CD14-positive monocyte (primary cell): ENCODE results near the gene ABCA6. TPM values are rescaled to one million over a fixed set of nuclear protein-coding genes. Genes with fewer than 3 reads are reported as not detected.

Source experiments
- DNase-seq, 3 donors: peaks; one replicate each; pipeline ENCODE4 v3.0.0-alpha.2; 2011 to 2022
- H2AFZ ChIP-seq: 2 replicates; pipeline ENCODE4 v1.6.0; 2012; ENCODE audit warnings: mild to moderate bottlenecking, low read depth, low read length, inconsistent platforms; ENCODE audit not compliant: insufficient read depth, poor library complexity, severe bottlenecking
- H3K27ac ChIP-seq, 2 donors: 1 replicate in 1 of 2; 2 replicates in 1 of 2; pipeline ENCODE4 v1.5.1; 2012 to 2013; ENCODE audit warnings: low read length in 2 of 2, control low read depth in 1 of 2, inconsistent platforms in 1 of 2, low read depth in 1 of 2, mild to moderate bottlenecking in 1 of 2
- H3K27me3 ChIP-seq, 2 donors: one replicate each; pipeline versions ENCODE4 v1.6.0 to v1.6.1; 2011 to 2013; ENCODE audit warnings: low read length in 2 of 2; ENCODE audit not compliant: control insufficient read depth in 2 of 2, insufficient read depth in 2 of 2
- H3K36me3 ChIP-seq, 2 donors: replicated peaks in 1 of 2; 1 replicate in 1 of 2; 2 replicates in 1 of 2; pipeline versions ENCODE4 v1.5.1 to v1.6.1; 2012 to 2013; ENCODE audit warnings: low read length in 2 of 2, control low read depth in 1 of 2, inconsistent platforms in 1 of 2, mild to moderate bottlenecking in 1 of 2; ENCODE audit not compliant: insufficient read depth in 2 of 2, control insufficient read depth in 1 of 2
- H3K4me1 ChIP-seq, 2 donors: 1 replicate in 1 of 2; 2 replicates in 1 of 2; pipeline versions ENCODE4 v1.5.1 to v1.6.1; 2012 to 2013; ENCODE audit warnings: low read length in 2 of 2, control low read depth in 1 of 2, inconsistent platforms in 1 of 2, mild to moderate bottlenecking in 1 of 2, moderate library complexity in 1 of 2; ENCODE audit not compliant: insufficient read depth in 2 of 2, control insufficient read depth in 1 of 2
- H3K4me2 ChIP-seq: replicated peaks from 2 replicates; pipeline ENCODE3; 2012; ENCODE audit warnings: low read length, moderate library complexity, mild to moderate bottlenecking; ENCODE audit not compliant: poor library complexity, severe bottlenecking; ENCODE audit errors: extremely low read depth
- H3K4me3 ChIP-seq, 3 experiments: fragments of 200-600 bp in 1 of 3; sonication (generic) in 1 of 3; replicated peaks in 1 of 3; 1 replicate in 2 of 3; 2 replicates in 1 of 3; pipeline ENCODE4 v1.5.1; 2011 to 2013; ENCODE audit warnings: low read length in 3 of 3, mild to moderate bottlenecking in 3 of 3, control low read depth in 2 of 3, low read depth in 2 of 3, inconsistent platforms in 1 of 3, moderate library complexity in 1 of 3
- H3K79me2 ChIP-seq: 2 replicates; pipeline ENCODE4 v1.6.0; 2012; ENCODE audit warnings: mild to moderate bottlenecking, control low read depth, inconsistent platforms, low read length, moderate library complexity; ENCODE audit not compliant: insufficient read depth
- H3K9ac ChIP-seq: 2 replicates; pipeline ENCODE4 v1.6.0; 2017; ENCODE audit warnings: low read length, mild to moderate bottlenecking; ENCODE audit not compliant: insufficient read depth, poor library complexity, severe bottlenecking
- H3K9me3 ChIP-seq, 2 donors: replicated peaks in 1 of 2; 1 replicate in 1 of 2; 2 replicates in 1 of 2; pipeline versions ENCODE4 v1.5.1 to v1.6.1; 2012 to 2013; ENCODE audit warnings: low read length in 2 of 2, control low read depth in 1 of 2; ENCODE audit not compliant: control insufficient read depth in 1 of 2, insufficient read depth in 1 of 2
- H4K20me1 ChIP-seq: 2 replicates; pipeline ENCODE4 v1.6.0; 2012; ENCODE audit warnings: mild to moderate bottlenecking, low read length, control low read depth, moderate library complexity; ENCODE audit not compliant: insufficient read depth
- H3K27ac Mint-ChIP-seq, 7 donors: one replicate each; pipeline ENCODE4 v1.8.0; 2020; ENCODE audit warnings: mild to moderate bottlenecking in 7 of 7, mixed read lengths in 7 of 7, moderate library complexity in 6 of 7, inconsistent platforms in 2 of 7
- H3K27me3 Mint-ChIP-seq, 3 donors: one replicate each; pipeline ENCODE4 v1.8.0; 2021 to 2022; ENCODE audit warnings: low read depth in 3 of 3, mild to moderate bottlenecking in 3 of 3, mixed read lengths in 3 of 3, moderate library complexity in 3 of 3, inconsistent platforms in 1 of 3
- H3K36me3 Mint-ChIP-seq, 2 donors: one replicate each; pipeline ENCODE4 v1.8.0; 2020; ENCODE audit warnings: mixed read lengths in 2 of 2, inconsistent platforms in 1 of 2, mild to moderate bottlenecking in 1 of 2
- H3K4me1 Mint-ChIP-seq: one replicate; pipeline ENCODE4 v1.8.0; 2020; ENCODE audit warnings: mild to moderate bottlenecking, mixed read lengths
- H3K4me3 Mint-ChIP-seq, 2 donors: one replicate each; pipeline ENCODE4 v1.8.0; 2020; ENCODE audit warnings: mild to moderate bottlenecking in 2 of 2, mixed read lengths in 2 of 2, moderate library complexity in 1 of 2
- H3K9me3 Mint-ChIP-seq, 7 donors: one replicate each; pipeline ENCODE4 v1.8.0; 2020 to 2022; ENCODE audit warnings: mixed read lengths in 7 of 7, mild to moderate bottlenecking in 6 of 7, moderate library complexity in 6 of 7, inconsistent platforms in 2 of 7
- CTCF ChIP-seq: fragments of 200-600 bp; IDR thresholded peaks from one replicate; pipeline ENCODE4 v1.8.0; 2022; ENCODE audit warnings: antibody characterized with exemption, mild to moderate bottlenecking
- WGBS: methylation state at CpG from one replicate; pipeline ENCODE4 v1.1.5; 2013; ENCODE audit warnings: missing lambda C conversion rate; ENCODE audit not compliant: insufficient coverage; 5-methylcytosine and 5-hydroxymethylcytosine counted together
- intact Hi-C, 2 donors: fragments of 100-400 bp; cut with micrococcal nuclease; formaldehyde crosslinking; loops; one replicate each; pipeline versions ENCODE4 v1.15.0 to v1.15.1; 2023
- polyA plus RNA-seq, 3 donors: library from polyadenylated mRNA; depleted of rRNA in 1 of 3; unstranded in 2 of 3; stranded (reverse) in 1 of 3; fragments of 300-500 nt in 2 of 3; fragments of >200 nt in 1 of 3; fragmentation: Illumina TruSeq in 2 of 3; gene quantifications; 1 replicate in 2 of 3; 2 replicates in 1 of 3; pipeline ENCODE4 v1.2.3, GENCODE V29; 2012 to 2021

ABCA6 gene
- polyA plus RNA-seq, 3 donors = 0.52 to 0.93 (median 0.76) TPM

- Histone ChIP-seq H3K27me3 (no peaks in the 10 kb centered on the region), H4K20me1 (no peaks in the 10 kb centered on the region), H3K9ac (no peak overlapping the region), H2AFZ (no peak overlapping the region), H3K27ac (peak overlapping the region; percentile 35 to 47), H3K79me2 (no peaks in the 10 kb centered on the region), H3K36me3 (no peaks in the 10 kb centered on the region), H3K4me2 (no peak overlapping the region), H3K9me3 (peaks cover 0 to 5% of the 10 kb centered on the region in 2 donors), H3K4me1 (peaks cover 59 to 67% of the 10 kb centered on the region in 2 donors), H3K4me3 (no peak overlapping the region)
- Mint-ChIP-seq H3K27ac (peak overlapping the region; percentile 49 to 86 (median 73)), H3K27me3 (no peaks in the 10 kb centered on the region), H3K36me3 (peaks cover 8 to 9% of the 10 kb centered on the region in 2 donors), H3K4me1 (peaks cover 67% of the 10 kb centered on the region), H3K4me3 (no peak overlapping the region), H3K9me3 (peaks cover 9 to 24% (median 13%) of the 10 kb centered on the region in 7 donors)
- intact Hi-C loops = no loop called here
- no peak for DNase-seq
- no peak for TF ChIP-seq CTCF
- WGBS = no CpG with 5 or more reads among the region's 4 CpGs
These were observed 74.2 kb downstream of the ABCA6 start for GRCh38 chr17:69067274-69068047.

- H4K20me1 ChIP-seq = no peaks in the 10 kb centered on the region
- DNase-seq = peak in 2 of 3 donors; percentile 43 to 48
- H3K27me3 Mint-ChIP-seq = no peaks in the 10 kb centered on the region
- peaks cover 60 to 67% of the 10 kb centered on the region in 2 donors for H3K4me1 ChIP-seq
- peak overlapping the region in 2 of 3 experiments; percentile 36 to 67 for H3K4me3 ChIP-seq
- peaks cover 0 to 5% of the 10 kb centered on the region in 2 donors for H3K9me3 ChIP-seq
- H2AFZ ChIP-seq = peak overlapping the region; percentile 66
- intact Hi-C loops = no loop called here
- no peaks in the 10 kb centered on the region for H3K36me3 ChIP-seq
- peak overlapping the region; percentile 63 to 87 for H3K4me3 Mint-ChIP-seq
- WGBS = 0% methylated on average over 6 of the region's 7 CpGs
- TF ChIP-seq CTCF = no peak
- no peaks in the 10 kb centered on the region for H3K79me2 ChIP-seq
- H3K9ac ChIP-seq = peak overlapping the region; percentile 63
- peak overlapping the region; percentile 84 to 98 (median 91) for H3K27ac Mint-ChIP-seq
- peak overlapping the region; percentile 66 for H3K4me2 ChIP-seq
- H3K9me3 Mint-ChIP-seq = peaks cover 2 to 14% (median 7%) of the 10 kb centered on the region in 7 donors
- H3K27ac ChIP-seq = peak overlapping the region; percentile 10 to 86
- no peaks in the 10 kb centered on the region for H3K27me3 ChIP-seq
- H3K36me3 Mint-ChIP-seq = peaks cover 2 to 3% of the 10 kb centered on the region in 2 donors
- H3K4me1 Mint-ChIP-seq = peaks cover 65% of the 10 kb centered on the region
These were observed 75.2 kb downstream of the ABCA6 start for GRCh38 chr17:69066482-69066881.
